Tibial nerve (tissue), 4 donors: Measurements from ENCODE around the gene NTRK1. TPM values are rescaled to one million over a fixed set of nuclear protein-coding genes. Genes with fewer than 3 reads are reported as not detected.

Source experiments
- DNase-seq, 2 donors: peaks; one replicate each; pipeline ENCODE4 v3.0.0-alpha.2; 2019; ENCODE audit warnings: low spot score in 2 of 2
- H3K27ac ChIP-seq, 4 donors: fragments of 200-600 bp; sonication (generic) in 3 of 4; one replicate each; pipeline ENCODE4 v1.5.1; 2017 to 2019; ENCODE audit warnings: mild to moderate bottlenecking in 1 of 4
- H3K27me3 ChIP-seq, 2 donors: fragments of 200-600 bp; sonication (generic) in 1 of 2; one replicate each; pipeline versions ENCODE4 v1.5.1 to v1.6.0; 2017 to 2019
- H3K36me3 ChIP-seq, 3 donors: fragments of 200-600 bp; sonication (generic); one replicate each; pipeline ENCODE4 v1.5.1; 2018 to 2019
- H3K4me1 ChIP-seq, 4 donors: fragments of 200-600 bp; sonication (generic) in 3 of 4; one replicate each; pipeline ENCODE4 v1.5.1; 2017 to 2019
- H3K4me3 ChIP-seq, 4 donors: fragments of 200-600 bp; sonication (generic) in 3 of 4; one replicate each; pipeline ENCODE4 v1.5.1; 2017 to 2019; ENCODE audit warnings: mild to moderate bottlenecking in 1 of 4, moderate library complexity in 1 of 4
- H3K9me3 ChIP-seq, 4 donors: fragments of 200-600 bp; sonication (generic) in 3 of 4; one replicate each; pipeline ENCODE4 v1.5.1; 2017 to 2019
- EP300 ChIP-seq, 2 donors: sonication (generic); formaldehyde crosslinking; IDR thresholded peaks; one replicate each; pipeline ENCODE4 v1.6.1; 2017; ENCODE audit warnings: antibody characterized with exemption in 2 of 2, mild to moderate bottlenecking in 1 of 2
- POLR2A ChIP-seq, 2 donors: fragments of 450-650 bp; IDR thresholded peaks; one replicate each; pipeline ENCODE4 v1.6.1; 2017; ENCODE audit warnings: antibody characterized with exemption in 2 of 2, mild to moderate bottlenecking in 2 of 2, moderate library complexity in 2 of 2
- WGBS, 2 donors: methylation state at CpG; one replicate each; pipeline ENCODE4 v1.1.5; 2018; 5-methylcytosine and 5-hydroxymethylcytosine counted together
- total RNA-seq, 4 donors: library from RNA; depleted of rRNA; stranded (reverse); fragments of >200 nt; gene quantifications; one replicate each; pipeline ENCODE4 v1.1.0, GENCODE V29; 2016
- TF ChIP-seq, protein P1 (sequence below), 5 experiments: fragments of 200-600 bp in 3 of 5; fragments of 450-650 bp in 2 of 5; sonication (generic) in 3 of 5; IDR thresholded peaks; one replicate each; pipeline ENCODE4 v1.5.1; 2016 to 2019; ENCODE audit warnings: antibody characterized with exemption in 5 of 5, mild to moderate bottlenecking in 3 of 5, moderate library complexity in 2 of 5

NTRK1 gene
- total RNA-seq, 4 donors from 2014 or later: 0.22 to 0.42 (median 0.39) TPM; not detected in 1

DNA sequence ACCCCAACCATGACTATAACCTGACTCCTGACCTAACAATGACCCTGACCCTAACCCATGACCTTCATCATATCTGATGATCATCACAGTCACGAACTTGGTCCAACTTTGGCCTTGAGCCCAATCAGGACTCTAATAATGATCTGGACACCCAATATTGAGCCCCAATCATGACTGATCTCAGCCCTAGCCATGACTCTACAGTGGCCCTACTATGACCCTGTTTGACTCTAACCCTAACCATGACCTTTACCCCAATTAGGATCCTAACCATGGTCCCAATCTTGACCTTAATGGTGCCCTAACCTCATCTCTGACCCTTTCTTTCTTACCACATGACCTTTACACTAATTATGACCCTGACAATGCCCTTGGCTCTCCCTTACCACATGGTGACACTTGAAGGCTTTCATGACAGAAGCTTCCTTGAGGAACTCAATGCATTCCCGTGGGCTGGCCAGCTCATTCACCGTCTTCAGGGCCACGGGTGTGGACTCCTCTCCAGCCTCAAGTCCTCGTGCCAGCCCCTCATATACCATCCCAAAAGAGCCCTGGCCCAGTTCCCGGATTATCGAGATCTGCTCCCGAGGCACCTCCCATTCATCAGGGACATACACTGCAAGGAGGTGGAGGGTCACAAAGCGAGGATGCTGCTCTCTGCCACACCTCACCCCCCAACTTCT is 17.9 kb upstream of the NTRK1 start:
- Histone ChIP-seq H3K36me3 (no peaks in the 10 kb centered on the region), H3K27me3 (peaks cover 0 to 74% of the 10 kb centered on the region in 2 donors), H3K4me3 (no peak overlapping the region), H3K4me1 (peaks cover 0 to 11% (median 0%) of the 10 kb centered on the region in 4 donors), H3K27ac (no peak overlapping the region), H3K9me3 (no peaks in the 10 kb centered on the region)
- TF ChIP-seq, protein P1, sequence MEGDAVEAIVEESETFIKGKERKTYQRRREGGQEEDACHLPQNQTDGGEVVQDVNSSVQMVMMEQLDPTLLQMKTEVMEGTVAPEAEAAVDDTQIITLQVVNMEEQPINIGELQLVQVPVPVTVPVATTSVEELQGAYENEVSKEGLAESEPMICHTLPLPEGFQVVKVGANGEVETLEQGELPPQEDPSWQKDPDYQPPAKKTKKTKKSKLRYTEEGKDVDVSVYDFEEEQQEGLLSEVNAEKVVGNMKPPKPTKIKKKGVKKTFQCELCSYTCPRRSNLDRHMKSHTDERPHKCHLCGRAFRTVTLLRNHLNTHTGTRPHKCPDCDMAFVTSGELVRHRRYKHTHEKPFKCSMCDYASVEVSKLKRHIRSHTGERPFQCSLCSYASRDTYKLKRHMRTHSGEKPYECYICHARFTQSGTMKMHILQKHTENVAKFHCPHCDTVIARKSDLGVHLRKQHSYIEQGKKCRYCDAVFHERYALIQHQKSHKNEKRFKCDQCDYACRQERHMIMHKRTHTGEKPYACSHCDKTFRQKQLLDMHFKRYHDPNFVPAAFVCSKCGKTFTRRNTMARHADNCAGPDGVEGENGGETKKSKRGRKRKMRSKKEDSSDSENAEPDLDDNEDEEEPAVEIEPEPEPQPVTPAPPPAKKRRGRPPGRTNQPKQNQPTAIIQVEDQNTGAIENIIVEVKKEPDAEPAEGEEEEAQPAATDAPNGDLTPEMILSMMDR (IDR thresholded peaks at IDR 0.05): no peak
- TF ChIP-seq EP300 (IDR thresholded peaks at IDR 0.05) (no peak), POLR2A (IDR thresholded peaks at IDR 0.05) (no peak)
- no peak for DNase-seq
- WGBS, 2 donors: 76 to 79% methylated on average over 9 of the region's 9 CpGs

DNA sequence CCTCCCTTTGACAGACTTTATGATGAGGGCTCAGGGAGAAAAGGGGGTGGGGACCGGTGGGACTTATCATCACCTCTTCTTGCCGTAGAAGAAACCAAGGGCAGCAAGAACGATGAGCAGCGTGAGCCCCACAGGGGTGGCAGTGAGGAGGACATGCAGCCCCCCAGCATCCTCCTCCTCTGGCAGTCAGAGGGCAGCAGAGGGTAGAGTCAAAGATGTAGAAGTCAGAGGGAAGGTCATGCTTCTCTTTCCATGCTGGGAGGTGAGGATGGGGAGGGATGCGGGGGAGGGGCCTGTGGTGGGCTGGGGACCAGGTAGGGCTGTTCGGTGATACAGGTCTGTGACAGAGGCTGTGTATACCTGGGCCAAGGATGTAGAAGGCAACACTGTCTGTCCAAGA is 16.6 kb upstream of the NTRK1 start:
- Histone ChIP-seq H3K36me3 (no peaks in the 10 kb centered on the region), H3K4me3 (no peak overlapping the region), H3K27ac (no peak overlapping the region), H3K9me3 (no peaks in the 10 kb centered on the region), H3K4me1 (peaks cover 0 to 22% (median 0%) of the 10 kb centered on the region in 4 donors), H3K27me3 (peaks cover 0 to 84% of the 10 kb centered on the region in 2 donors)
- TF ChIP-seq, protein P1 (IDR thresholded peaks at IDR 0.05): no peak
- TF ChIP-seq EP300 (IDR thresholded peaks at IDR 0.05): no peak
- TF ChIP-seq POLR2A (IDR thresholded peaks at IDR 0.05): no peak
- DNase-seq: no peak
- 49 to 55% methylated on average over 6 of the region's 6 CpGs for WGBS, 2 donors

- 37 to 38% methylated on average over 14 of the region's 14 CpGs for WGBS, 2 donors
- Histone ChIP-seq H3K36me3 (no peaks in the 10 kb centered on the region), H3K9me3 (no peaks in the 10 kb centered on the region), H3K27ac (no peak overlapping the region), H3K4me1 (peaks cover 0 to 22% (median 0%) of the 10 kb centered on the region in 4 donors), H3K27me3 (peaks cover 0 to 84% of the 10 kb centered on the region in 2 donors), H3K4me3 (no peak overlapping the region)
- no peak for DNase-seq
- TF ChIP-seq, protein P1 (IDR thresholded peaks at IDR 0.05): no peak
- TF ChIP-seq POLR2A (IDR thresholded peaks at IDR 0.05) (no peak), EP300 (IDR thresholded peaks at IDR 0.05) (no peak)
Observed at GRCh38 chr1:156844638-156845037, 16.0 kb upstream of the NTRK1 start.

GRCh38 chr1:156845055-156845952 is 15.4 kb upstream of the NTRK1 start:
- H3K27me3 ChIP-seq: peaks cover 0 to 84% of the 10 kb centered on the region in 2 donors
- TF ChIP-seq EP300 (IDR thresholded peaks at IDR 0.05) (no peak), POLR2A (IDR thresholded peaks at IDR 0.05) (no peak)
- TF ChIP-seq, protein P1 (IDR thresholded peaks at IDR 0.05): no peak
- DNase-seq: no peak
- H3K4me3 ChIP-seq: no peak overlapping the region
- 13 to 26% methylated on average over 38 to 41 of the region's 69 CpGs for WGBS, 2 donors
- H3K9me3 ChIP-seq: no peaks in the 10 kb centered on the region
- no peak overlapping the region for H3K27ac ChIP-seq
- H3K4me1 ChIP-seq: peaks cover 0 to 22% (median 0%) of the 10 kb centered on the region in 4 donors
- H3K36me3 ChIP-seq: no peaks in the 10 kb centered on the region
